ENCODE results near the gene FBXO30.

Gene FBXO30

DNA sequence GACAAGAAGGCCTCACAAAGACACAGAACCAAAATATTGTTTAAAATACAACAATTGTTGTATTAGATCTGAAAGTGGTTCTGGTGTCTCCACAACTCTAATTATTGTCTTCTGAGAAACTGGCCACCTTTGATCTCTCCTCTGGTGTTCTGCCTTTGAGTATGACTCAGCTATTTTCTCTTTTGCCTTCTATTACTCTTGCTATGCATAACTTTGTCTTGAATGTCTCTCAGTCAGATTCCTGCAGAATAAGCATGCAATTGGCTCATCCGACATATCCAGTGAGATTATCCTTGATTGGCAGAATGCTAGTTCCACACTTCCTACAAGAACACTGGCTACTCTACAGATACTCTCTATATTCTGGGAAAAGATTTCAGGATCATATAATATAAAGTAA lies 65.0 kb downstream of the FBXO30 start:
- no peak for DNase-seq (ENCODE audit: low read depth)

DNA sequence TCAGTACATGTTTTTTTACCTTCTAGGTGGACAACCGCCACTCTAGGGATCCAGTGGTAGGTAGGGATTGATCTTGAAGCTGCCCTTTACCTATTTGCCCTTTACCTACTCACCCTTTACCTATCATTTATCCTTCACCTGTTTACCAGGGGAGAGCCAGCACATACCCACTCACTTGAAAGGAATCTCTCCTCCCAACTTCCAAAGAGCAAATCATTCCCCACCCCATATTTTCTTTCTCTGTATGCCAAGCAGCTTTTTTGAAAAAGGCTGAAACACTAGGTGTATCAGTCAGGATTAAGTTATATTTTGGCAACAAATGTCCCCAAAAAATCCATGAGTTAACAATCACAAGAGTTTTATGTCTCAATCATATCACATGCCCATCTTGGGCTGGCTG lies 68.7 kb downstream of the FBXO30 start:
- no peak for DNase-seq (ENCODE audit: low read depth)

DNA sequence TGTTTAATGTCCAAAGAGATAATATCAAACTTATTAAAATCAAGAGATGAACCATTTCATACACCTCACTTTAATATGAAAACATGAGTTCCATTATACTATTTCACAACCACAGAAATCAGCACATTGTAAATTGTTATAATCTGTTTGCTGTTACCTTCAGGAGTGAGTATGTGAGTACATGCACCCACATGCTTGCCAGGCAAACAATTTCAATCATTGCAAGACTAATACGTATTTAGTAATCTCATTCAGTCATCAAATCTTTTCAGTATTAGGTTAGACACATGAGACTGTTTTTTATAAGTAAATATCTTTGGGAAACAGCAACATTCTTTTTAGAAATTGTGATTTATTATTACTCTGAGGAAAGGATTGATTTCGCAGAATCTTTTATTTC lies 70.0 kb downstream of the FBXO30 start:
- DNase-seq (ENCODE audit: low read depth): no peak
